OCI-LY7 (cell line): ENCODE data around the gene CD79A. TPM values are rescaled to one million over a fixed set of nuclear protein-coding genes. Genes with fewer than 3 reads are reported as not detected.

Source experiments
- BruUV-seq: library from RNA; stranded (reverse); fragments of 400-500 nt; replicated peaks from 2 replicates; lab custom pipeline; 2021; lab: Mats Ljungman, UMichigan
- CTCF ChIA-PET: fragments of 300-600 bp; sonication (Branson Sonifier 250); formaldehyde crosslinking; loops from one replicate; lab custom pipeline; 2022; ENCODE audit warnings: antibody characterized with exemption; ENCODE audit not compliant: unreplicated experiment; lab: Charles Lee
- POLR2A ChIA-PET: fragments of 300-600 bp; sonication (Branson Sonifier 250); formaldehyde crosslinking; loops from one replicate; lab custom pipeline; 2022; ENCODE audit warnings: antibody characterized with exemption; lab: Charles Lee
- DNase-seq: peaks from one replicate; pipeline ENCODE4 v3.0.0-alpha.2; 2015; ENCODE audit warnings: low spot score
- H2AFZ ChIP-seq: fragments of 200-600 bp; sonication (generic), shearing (Covaris generic); 2 replicates; pipeline ENCODE4 v1.6.1; 2014; ENCODE audit warnings: mild to moderate bottlenecking, antibody characterized with exemption, low read length, moderate library complexity
- H3K27ac ChIP-seq: fragments of 200-600 bp; sonication (generic); 2 replicates; pipeline ENCODE4 v1.5.1; 2014; ENCODE audit warnings: mixed run types, low read depth, mild to moderate bottlenecking, moderate library complexity, low read length, inconsistent platforms; ENCODE audit not compliant: poor library complexity, severe bottlenecking
- H3K36me3 ChIP-seq: fragments of 200-600 bp; sonication (generic); 2 replicates; pipeline ENCODE4 v1.6.1; 2014; ENCODE audit warnings: mild to moderate bottlenecking, antibody characterized with exemption, low read length, moderate library complexity, mixed read lengths; ENCODE audit not compliant: insufficient read depth
- H3K4me1 ChIP-seq: fragments of 200-600 bp; sonication (generic); 2 replicates; pipeline ENCODE4 v1.5.1; 2014; ENCODE audit warnings: mild to moderate bottlenecking, low read length; ENCODE audit not compliant: insufficient read depth, poor library complexity, severe bottlenecking
- H3K4me2 ChIP-seq: fragments of 200-600 bp; sonication (generic); 2 replicates; pipeline ENCODE4 v1.6.1; 2014; ENCODE audit warnings: mild to moderate bottlenecking, low read length
- H3K4me3 ChIP-seq: fragments of 200-600 bp; sonication (generic); 2 replicates; pipeline ENCODE4 v1.5.1; 2014; ENCODE audit warnings: mild to moderate bottlenecking, low read depth, low read length; ENCODE audit not compliant: poor library complexity, severe bottlenecking
- H3K79me2 ChIP-seq: fragments of 200-600 bp; sonication (generic); 2 replicates; pipeline ENCODE4 v1.6.1; 2016; ENCODE audit warnings: low read depth, mild to moderate bottlenecking, low read length, moderate library complexity, mixed read lengths; ENCODE audit not compliant: insufficient read depth
- H3K9me2 ChIP-seq: fragments of 200-600 bp; sonication (generic); 2 replicates; pipeline ENCODE4 v1.6.1; 2016; ENCODE audit warnings: mild to moderate bottlenecking, low read length, mixed read lengths; ENCODE audit not compliant: insufficient read depth
- H3K9me3 ChIP-seq: fragments of 200-600 bp; sonication (generic); 2 replicates; pipeline ENCODE4 v1.6.1; 2014; ENCODE audit warnings: mild to moderate bottlenecking, mixed run types, low read length, mixed read lengths
- H4K20me1 ChIP-seq: fragments of 200-600 bp; sonication (generic); 2 replicates; pipeline ENCODE4 v1.6.1; 2014; ENCODE audit warnings: mild to moderate bottlenecking, antibody characterized with exemption, low read length, moderate library complexity, mixed read lengths; ENCODE audit not compliant: insufficient read depth
- CTCF ChIP-seq: fragments of 200-600 bp; sonication (generic); conservative IDR thresholded peaks from 2 replicates; pipeline ENCODE4 v1.5.1; 2014; ENCODE audit warnings: mild to moderate bottlenecking, antibody characterized with exemption, low read length, moderate library complexity, mixed read lengths
- EZH2phosphoT487 ChIP-seq: fragments of 200-600 bp; sonication (generic); IDR thresholded peaks from 2 replicates; pipeline ENCODE4 v1.6.1; 2018; ENCODE audit warnings: low read depth, borderline replicate concordance, mild to moderate bottlenecking, mixed run types, antibody characterized with exemption, low read length, moderate library complexity, mixed read lengths
- intact Hi-C: fragments of 100-400 bp; cut with micrococcal nuclease; formaldehyde crosslinking; loops from one replicate; pipeline ENCODE4 v1.10.0; 2022; ENCODE audit not compliant: unreplicated experiment
- total RNA-seq, 2 experiments: library from RNA; depleted of rRNA in 1 of 2; stranded (reverse); fragments of >200 nt in 1 of 2; shearing (Covaris generic) in 1 of 2; gene quantifications; 2 replicates each; pipeline ENCODE4 v1.2.3, GENCODE V29; 2014 to 2022

Gene CD79A
- total RNA-seq, 2 experiments from 2014 or later = 1,094 to 1,195 TPM

- Histone ChIP-seq H4K20me1 (peaks cover 52% of the 10 kb centered on the region), H3K79me2 (peaks cover 81% of the 10 kb centered on the region), H3K27ac (peak overlapping the region; percentile 85), H3K36me3 (peaks cover 78% of the 10 kb centered on the region), H3K4me1 (peaks cover 80% of the 10 kb centered on the region), H3K4me3 (peak overlapping the region; percentile 96), H3K4me2 (peak overlapping the region; percentile 98), H2AFZ (no peak overlapping the region), H3K9me2 (no peaks in the 10 kb centered on the region), H3K9me3 (no peaks in the 10 kb centered on the region)
- no peak for TF ChIP-seq EZH2phosphoT487
- no peak for TF ChIP-seq CTCF
- ChIA-PET POLR2A (interaction anchor here (0.6 to 0.7 kb wide), 2 partner anchors 9 to 11 kb away, joined by 3 to 4 read pairs; no protein-coding TSS in a partner anchor), CTCF (interaction anchor here (1.0 kb wide), 1 partner anchor 156 kb away, joined by 3 read pairs; no protein-coding TSS in a partner anchor)
- DNase-seq = no peak
- BruUV-seq = no TSS peak
- intact Hi-C loops = loop anchor here (10.0 kb wide), 1 partner anchor 421 kb away; no protein-coding TSS in a partner anchor
These were observed 13.7 kb upstream of the CD79A start for GRCh38 chr19:41863209-41863931.

GRCh38 chr19:41864374-41864773 lies 12.7 kb upstream of the CD79A start:
- no peaks in the 10 kb centered on the region for H3K9me2 ChIP-seq
- intact Hi-C loops = loop anchor here (10.0 kb wide), 1 partner anchor 420 kb away; no protein-coding TSS in a partner anchor
- H3K4me2 ChIP-seq = peak overlapping the region; percentile 98
- BruUV-seq = no TSS peak
- DNase-seq = no peak
- TF ChIP-seq CTCF = no peak
- TF ChIP-seq EZH2phosphoT487 = no peak
- ChIA-PET CTCF (no interaction called here), POLR2A (no interaction called here)
- H2AFZ ChIP-seq = no peak overlapping the region
- H3K27ac ChIP-seq = peak overlapping the region; percentile 36
- H3K9me3 ChIP-seq = no peaks in the 10 kb centered on the region
- peaks cover 88% of the 10 kb centered on the region for H3K36me3 ChIP-seq
- H3K4me1 ChIP-seq = peaks cover 82% of the 10 kb centered on the region
- peaks cover 84% of the 10 kb centered on the region for H3K79me2 ChIP-seq
- H3K4me3 ChIP-seq = peak overlapping the region; percentile 45
- H4K20me1 ChIP-seq = peaks cover 52% of the 10 kb centered on the region

GRCh38 chr19:41866284-41866683 lies 10.8 kb upstream of the CD79A start:
- Histone ChIP-seq H3K27ac (peak overlapping the region; percentile 100), H2AFZ (no peak overlapping the region), H4K20me1 (peaks cover 44% of the 10 kb centered on the region), H3K9me2 (no peaks in the 10 kb centered on the region), H3K79me2 (peaks cover 72% of the 10 kb centered on the region), H3K4me2 (peak overlapping the region; percentile 69), H3K9me3 (no peaks in the 10 kb centered on the region), H3K36me3 (peaks cover 97% of the 10 kb centered on the region), H3K4me1 (peaks cover 97% of the 10 kb centered on the region), H3K4me3 (peak overlapping the region; percentile 54)
- TF ChIP-seq EZH2phosphoT487 (no peak), CTCF (no peak)
- CTCF ChIA-PET = no interaction called here
- intact Hi-C loops = loop anchor here (10.0 kb wide), 1 partner anchor 419 kb away; no protein-coding TSS in a partner anchor
- POLR2A ChIA-PET = no interaction called here
- DNase-seq = no peak
- BruUV-seq = no TSS peak
